ENCODE data around the gene SMYD4. TPM values are rescaled to one million over a fixed set of nuclear protein-coding genes. Genes with fewer than 3 reads are reported as not detected.

Gene SMYD4
- total RNA-seq, 2 donors from 2014 or later, result 31.6 to 36.8 TPM

DNA sequence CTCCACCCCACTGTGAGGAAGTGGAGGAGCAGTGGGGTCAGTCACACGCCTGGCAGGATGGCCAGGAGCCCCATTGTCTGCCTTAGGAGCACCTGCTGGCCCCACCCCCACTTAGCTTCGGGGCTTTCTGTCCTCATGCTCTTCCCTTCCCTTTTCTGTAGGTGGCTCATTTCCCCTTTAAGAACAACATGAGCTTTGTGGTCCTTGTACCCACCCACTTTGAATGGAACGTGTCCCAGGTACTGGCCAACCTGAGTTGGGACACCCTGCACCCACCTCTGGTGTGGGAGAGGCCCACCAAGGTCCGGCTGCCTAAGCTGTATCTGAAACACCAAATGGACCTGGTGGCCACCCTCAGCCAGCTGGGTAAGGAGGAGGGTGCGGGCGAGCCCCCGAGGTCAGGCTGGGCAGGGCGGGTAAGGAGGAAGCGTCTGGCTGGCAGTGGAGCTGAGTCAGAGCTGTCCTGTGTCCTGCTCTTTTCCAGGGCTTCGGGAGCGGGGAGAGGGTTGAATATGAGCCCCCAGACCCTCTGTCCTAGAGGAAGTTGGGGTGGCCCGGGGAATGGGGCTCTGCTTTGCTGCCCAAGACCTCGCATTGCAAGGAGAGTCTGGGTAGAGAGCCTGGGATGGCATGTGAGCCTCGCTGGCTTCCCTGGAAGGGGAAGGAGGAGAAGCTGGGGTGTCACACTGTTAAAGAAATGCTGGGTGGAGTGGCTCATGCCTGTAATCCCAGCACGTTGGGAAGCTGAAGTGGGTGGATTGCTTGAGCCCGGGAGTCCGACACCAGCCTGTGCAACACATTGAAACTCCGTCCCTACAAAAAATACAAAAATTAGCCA, 77.1 kb downstream of the SMYD4 start:
- no peaks in the 10 kb centered on the region for H3K36me3 ChIP-seq (ENCODE audit: control insufficient read depth, insufficient read depth, low read length)
- Mint-ChIP-seq H3K27ac (peak overlapping the region; percentile 26), H3K27me3 (ENCODE audit: insufficient read depth) (peaks cover 2% of the 10 kb centered on the region), H3K36me3 (ENCODE audit: low read depth) (no peaks in the 10 kb centered on the region), H3K9me3 (no peaks in the 10 kb centered on the region), H3K4me3 (no peak overlapping the region), H3K4me1 (peaks cover 4% of the 10 kb centered on the region)
- peak; percentile 73 for DNase-seq
- H3K4me1 ChIP-seq (ENCODE audit: control insufficient read depth, insufficient read depth, low read length), result no peaks in the 10 kb centered on the region
- TF ChIP-seq, protein P1, sequence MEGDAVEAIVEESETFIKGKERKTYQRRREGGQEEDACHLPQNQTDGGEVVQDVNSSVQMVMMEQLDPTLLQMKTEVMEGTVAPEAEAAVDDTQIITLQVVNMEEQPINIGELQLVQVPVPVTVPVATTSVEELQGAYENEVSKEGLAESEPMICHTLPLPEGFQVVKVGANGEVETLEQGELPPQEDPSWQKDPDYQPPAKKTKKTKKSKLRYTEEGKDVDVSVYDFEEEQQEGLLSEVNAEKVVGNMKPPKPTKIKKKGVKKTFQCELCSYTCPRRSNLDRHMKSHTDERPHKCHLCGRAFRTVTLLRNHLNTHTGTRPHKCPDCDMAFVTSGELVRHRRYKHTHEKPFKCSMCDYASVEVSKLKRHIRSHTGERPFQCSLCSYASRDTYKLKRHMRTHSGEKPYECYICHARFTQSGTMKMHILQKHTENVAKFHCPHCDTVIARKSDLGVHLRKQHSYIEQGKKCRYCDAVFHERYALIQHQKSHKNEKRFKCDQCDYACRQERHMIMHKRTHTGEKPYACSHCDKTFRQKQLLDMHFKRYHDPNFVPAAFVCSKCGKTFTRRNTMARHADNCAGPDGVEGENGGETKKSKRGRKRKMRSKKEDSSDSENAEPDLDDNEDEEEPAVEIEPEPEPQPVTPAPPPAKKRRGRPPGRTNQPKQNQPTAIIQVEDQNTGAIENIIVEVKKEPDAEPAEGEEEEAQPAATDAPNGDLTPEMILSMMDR (conservative IDR thresholded peaks at IDR 0.05), result no peak
- no peaks in the 10 kb centered on the region for H3K9me3 ChIP-seq (ENCODE audit: control insufficient read depth, low read length)
- no peak overlapping the region for H3K27ac ChIP-seq (ENCODE audit: low read depth, low read length)
- 73 to 83% methylated on average over 6 to 18 of the region's 18 CpGs for WGBS, 2 experiments (ENCODE audit: insufficient coverage in 1 of 2, insufficient read length in 1 of 2)
- no peaks in the 10 kb centered on the region for H3K27me3 ChIP-seq (ENCODE audit: control insufficient read depth, insufficient read depth, low read length, poor library complexity, severe bottlenecking)
- H3K9ac ChIP-seq (ENCODE audit: extremely low read depth, low read length, poor library complexity, severe bottlenecking), result no peak overlapping the region
- no peak overlapping the region for H3K4me3 ChIP-seq (ENCODE audit: low read length)

DNA sequence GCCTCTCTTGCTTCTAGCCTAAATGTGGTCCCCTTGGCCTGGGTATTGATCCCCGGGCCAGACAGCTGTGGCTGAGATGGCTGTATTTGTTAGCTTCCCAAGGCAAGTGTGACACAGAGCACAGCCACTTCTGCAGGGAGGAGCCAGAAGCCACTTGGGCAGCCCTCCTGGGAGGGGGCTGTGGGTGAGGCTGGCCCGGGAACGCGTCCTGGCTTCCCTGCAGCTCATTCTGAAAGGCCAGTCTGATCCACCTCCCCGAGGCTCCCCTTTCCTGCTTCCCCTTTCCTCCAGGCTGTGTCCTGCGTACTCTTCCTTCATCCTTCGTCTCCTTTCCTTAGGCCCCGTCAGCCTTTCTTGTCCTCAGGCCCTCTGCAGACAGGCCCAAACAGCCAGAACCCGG, 79.1 kb downstream of the SMYD4 start:
- DNase-seq, result no peak

DNA sequence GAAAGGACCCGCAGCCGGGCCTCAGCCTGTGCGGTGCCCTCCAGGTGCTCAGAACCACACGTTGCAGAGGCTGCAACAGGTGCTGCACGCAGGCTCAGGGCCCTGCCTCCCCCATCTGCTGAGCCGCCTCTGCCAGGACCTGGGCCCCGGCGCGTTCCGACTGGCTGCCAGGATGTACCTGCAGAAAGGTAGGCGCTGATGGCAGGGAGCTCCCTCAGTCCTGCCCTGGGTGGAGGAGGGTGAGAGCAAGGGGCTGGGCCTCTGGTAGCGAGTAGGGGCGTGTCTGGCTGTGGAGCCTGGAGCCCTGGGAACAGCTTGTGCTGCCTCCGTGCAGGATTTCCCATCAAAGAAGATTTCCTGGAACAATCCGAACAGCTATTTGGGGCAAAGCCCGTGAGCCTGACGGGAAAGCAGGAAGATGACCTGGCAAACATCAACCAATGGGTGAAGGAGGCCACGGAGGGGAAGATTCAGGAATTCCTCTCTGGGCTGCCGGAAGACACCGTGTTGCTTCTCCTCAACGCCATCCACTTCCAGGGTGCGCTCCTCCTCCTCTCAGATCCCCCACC, 82.6 kb downstream of the SMYD4 start:
- Histone ChIP-seq H3K9me3 (ENCODE audit: control insufficient read depth, low read length) (no peaks in the 10 kb centered on the region), H3K27me3 (ENCODE audit: control insufficient read depth, insufficient read depth, low read length, poor library complexity, severe bottlenecking) (no peaks in the 10 kb centered on the region), H3K27ac (ENCODE audit: low read depth, low read length) (no peak overlapping the region), H3K4me1 (ENCODE audit: control insufficient read depth, insufficient read depth, low read length) (no peaks in the 10 kb centered on the region), H3K9ac (ENCODE audit: extremely low read depth, low read length, poor library complexity, severe bottlenecking) (no peak overlapping the region), H3K36me3 (ENCODE audit: control insufficient read depth, insufficient read depth, low read length) (no peaks in the 10 kb centered on the region), H3K4me3 (ENCODE audit: low read length) (no peak overlapping the region)
- Mint-ChIP-seq H3K27ac (no peak overlapping the region), H3K4me3 (no peak overlapping the region), H3K36me3 (ENCODE audit: low read depth) (no peaks in the 10 kb centered on the region), H3K27me3 (ENCODE audit: insufficient read depth) (peaks cover 1% of the 10 kb centered on the region), H3K9me3 (peaks cover 2% of the 10 kb centered on the region), H3K4me1 (peaks cover 2% of the 10 kb centered on the region)
- DNase-seq, result peak; percentile 82
- TF ChIP-seq, protein P1 (conservative IDR thresholded peaks at IDR 0.05), result no peak
- WGBS, 2 experiments (ENCODE audit: insufficient coverage in 1 of 2, insufficient read length in 1 of 2), result 86 to 92% methylated on average over 9 to 22 of the region's 22 CpGs

More for the DNA sequence above, 79.1 kb downstream of the SMYD4 start:
- H3K27me3 Mint-ChIP-seq (ENCODE audit: insufficient read depth), result peaks cover 2% of the 10 kb centered on the region
- no peak overlapping the region for H3K9ac ChIP-seq (ENCODE audit: extremely low read depth, low read length, poor library complexity, severe bottlenecking)
- H3K27ac Mint-ChIP-seq, result no peak overlapping the region
- H3K27me3 ChIP-seq (ENCODE audit: control insufficient read depth, insufficient read depth, low read length, poor library complexity, severe bottlenecking), result no peaks in the 10 kb centered on the region
- no peaks in the 10 kb centered on the region for H3K36me3 ChIP-seq (ENCODE audit: control insufficient read depth, insufficient read depth, low read length)
- no peak overlapping the region for H3K4me3 ChIP-seq (ENCODE audit: low read length)
- no peaks in the 10 kb centered on the region for H3K9me3 ChIP-seq (ENCODE audit: control insufficient read depth, low read length)
- H3K4me1 Mint-ChIP-seq, result no peaks in the 10 kb centered on the region
- no peaks in the 10 kb centered on the region for H3K9me3 Mint-ChIP-seq
- H3K27ac ChIP-seq (ENCODE audit: low read depth, low read length), result no peak overlapping the region
- H3K4me1 ChIP-seq (ENCODE audit: control insufficient read depth, insufficient read depth, low read length), result no peaks in the 10 kb centered on the region
- no peaks in the 10 kb centered on the region for H3K36me3 Mint-ChIP-seq (ENCODE audit: low read depth)
- WGBS, 2 experiments (ENCODE audit: insufficient coverage in 1 of 2, insufficient read length in 1 of 2), result 88 to 90% methylated on average over 3 to 9 of the region's 9 CpGs
- TF ChIP-seq, protein P1 (conservative IDR thresholded peaks at IDR 0.05), result no peak
- no peak overlapping the region for H3K4me3 Mint-ChIP-seq
